H1 (cell line): Measurements from ENCODE around the gene NOM1.

ENCODE experiments used
- RAD21 ChIP-seq, 2 experiments: IDR thresholded peaks in 1 of 2; conservative IDR thresholded peaks in 1 of 2; 2 replicates each; pipeline ENCODE4 v1.6.1; 2011; ENCODE audit warnings: low read depth in 2 of 2, low read length in 2 of 2, improper control_type of control experiment in 1 of 2, inconsistent platforms in 1 of 2, mild to moderate bottlenecking in 1 of 2, moderate library complexity in 1 of 2
- RNF2 ChIP-seq: fragments of 200-900, 300-1000 bp; sonication (generic); IDR thresholded peaks from 2 replicates; pipeline ENCODE4 v1.7.1; 2016; ENCODE audit warnings: borderline replicate concordance, low read depth, mild to moderate bottlenecking, antibody characterized with exemption, low read length; ENCODE audit not compliant: poor library complexity, severe bottlenecking; ENCODE audit errors: missing control alignments
- SUZ12 ChIP-seq: fragments of 200-600 bp; sonication (generic); IDR thresholded peaks from 2 replicates; pipeline ENCODE4 v1.6.1; 2012; ENCODE audit warnings: mild to moderate bottlenecking, inconsistent platforms, low read length, moderate library complexity, mixed read lengths
- TEAD4 ChIP-seq: IDR thresholded peaks from 2 replicates; pipeline ENCODE4 v1.6.1; 2012; ENCODE audit warnings: low read depth, low read length, inconsistent platforms, mixed read lengths

DNA sequence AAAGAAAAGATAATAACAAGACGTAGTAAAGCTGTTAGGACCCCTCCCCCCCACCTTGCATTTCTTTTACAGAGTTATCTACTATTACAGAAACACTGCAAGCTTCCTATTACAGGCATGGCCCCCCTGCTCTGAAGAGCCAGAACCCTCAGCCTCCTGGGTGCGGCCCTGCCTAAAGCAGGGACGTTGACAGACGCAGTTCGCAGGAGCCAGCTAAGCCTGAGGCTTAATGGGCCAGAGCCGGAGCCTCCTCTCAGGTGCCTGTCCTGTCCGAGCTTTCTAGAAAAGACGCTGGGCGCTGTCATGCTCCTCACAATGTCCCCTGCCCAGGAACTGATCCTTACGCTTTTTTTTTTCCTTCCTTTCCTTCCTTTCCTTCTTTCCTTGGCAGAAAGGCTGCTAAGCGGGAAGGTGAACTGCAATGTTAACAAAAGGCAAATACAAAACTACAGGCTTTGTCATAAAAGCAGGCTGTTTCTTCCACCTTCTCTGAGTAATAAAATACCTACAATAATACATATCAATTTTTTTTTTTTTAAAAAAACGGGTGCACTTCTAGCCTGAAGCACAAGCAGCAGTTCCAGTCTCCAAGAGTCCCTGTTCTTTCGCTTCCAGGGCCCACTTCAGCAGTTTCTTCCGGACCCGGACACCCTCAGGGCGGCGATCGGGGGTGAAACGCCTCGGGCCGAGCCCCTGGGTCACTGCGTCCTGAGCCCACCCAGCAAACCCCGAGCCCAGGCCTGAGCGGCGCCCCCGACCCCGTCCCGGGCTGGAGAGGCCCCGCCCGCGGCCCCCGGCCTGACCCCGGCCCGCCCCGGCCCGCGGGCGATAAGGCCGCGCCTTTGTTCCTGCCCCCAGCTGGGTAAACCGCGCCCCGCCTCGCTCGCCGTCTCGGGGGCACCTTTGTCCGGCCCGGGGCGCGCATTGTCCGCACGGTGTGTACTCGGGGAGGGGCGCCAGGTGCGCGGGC, 49.8 kb downstream of the NOM1 start:
- TF ChIP-seq RAD21 (IDR thresholded peaks at IDR 0.05 in 1 of 2, conservative IDR thresholded peaks at IDR 0.05 in 1 of 2; ENCODE audit: low read depth in 2 of 2, low read length in 2 of 2) (no peak), SUZ12 (peak; percentile 91; the same call in 1 of the 2 replicates), TEAD4 (no peak), RNF2 (peak; percentile 52)
